ENCODE measurements around the gene CSNK1A1. TPM values are rescaled to one million over a fixed set of nuclear protein-coding genes. Genes with fewer than 3 reads are reported as not detected.

The CSNK1A1 gene
- total RNA-seq, 1 donor from 2014 or later, result 335 TPM

DNA sequence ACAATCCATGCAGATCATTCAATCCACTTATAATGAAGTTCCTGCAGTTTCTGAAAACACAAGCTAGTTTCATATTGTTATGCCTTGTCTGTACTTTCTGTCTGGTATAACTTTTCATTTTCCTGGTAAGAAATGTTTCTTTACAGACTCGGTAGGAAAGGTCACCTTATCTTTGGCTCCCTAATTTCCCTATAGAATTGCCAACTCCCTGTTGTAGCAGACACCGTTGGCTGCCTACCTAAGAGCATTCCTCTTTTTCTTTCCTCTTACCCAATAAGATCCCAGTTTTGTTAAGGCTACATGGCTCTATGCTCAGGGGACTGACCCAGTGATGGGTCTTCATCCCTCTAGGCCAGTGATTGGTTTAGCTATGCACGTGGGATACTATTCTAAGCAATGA lies 23.9 kb upstream of the CSNK1A1 start:
- no peaks in the 10 kb centered on the region for H3K36me3 ChIP-seq
- peaks cover 2% of the 10 kb centered on the region for H3K27me3 Mint-ChIP-seq (ENCODE audit: insufficient read depth, low read depth)
- no peaks in the 10 kb centered on the region for H3K9me3 ChIP-seq (ENCODE audit: low read depth)
- no peak for TF ChIP-seq EZH2phosphoT487 (IDR thresholded peaks at IDR 0.05)
- TF ChIP-seq, protein P1, sequence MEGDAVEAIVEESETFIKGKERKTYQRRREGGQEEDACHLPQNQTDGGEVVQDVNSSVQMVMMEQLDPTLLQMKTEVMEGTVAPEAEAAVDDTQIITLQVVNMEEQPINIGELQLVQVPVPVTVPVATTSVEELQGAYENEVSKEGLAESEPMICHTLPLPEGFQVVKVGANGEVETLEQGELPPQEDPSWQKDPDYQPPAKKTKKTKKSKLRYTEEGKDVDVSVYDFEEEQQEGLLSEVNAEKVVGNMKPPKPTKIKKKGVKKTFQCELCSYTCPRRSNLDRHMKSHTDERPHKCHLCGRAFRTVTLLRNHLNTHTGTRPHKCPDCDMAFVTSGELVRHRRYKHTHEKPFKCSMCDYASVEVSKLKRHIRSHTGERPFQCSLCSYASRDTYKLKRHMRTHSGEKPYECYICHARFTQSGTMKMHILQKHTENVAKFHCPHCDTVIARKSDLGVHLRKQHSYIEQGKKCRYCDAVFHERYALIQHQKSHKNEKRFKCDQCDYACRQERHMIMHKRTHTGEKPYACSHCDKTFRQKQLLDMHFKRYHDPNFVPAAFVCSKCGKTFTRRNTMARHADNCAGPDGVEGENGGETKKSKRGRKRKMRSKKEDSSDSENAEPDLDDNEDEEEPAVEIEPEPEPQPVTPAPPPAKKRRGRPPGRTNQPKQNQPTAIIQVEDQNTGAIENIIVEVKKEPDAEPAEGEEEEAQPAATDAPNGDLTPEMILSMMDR (IDR thresholded peaks at IDR 0.05), result no peak
- H3F3A ChIP-seq (ENCODE audit: low read depth), result no peaks in the 10 kb centered on the region
- no peak for DNase-seq (ENCODE audit: low spot score)
- H3K4me1 Mint-ChIP-seq, result no peaks in the 10 kb centered on the region
- no peaks in the 10 kb centered on the region for H4K20me1 ChIP-seq (ENCODE audit: low read depth)
- H3K9ac ChIP-seq, result no peak overlapping the region
- H3K4me1 ChIP-seq, result peaks cover 8% of the 10 kb centered on the region
- no peak overlapping the region for H2AFZ ChIP-seq (replicated peaks)
- H3K36me3 Mint-ChIP-seq, result no peaks in the 10 kb centered on the region
- H3K4me2 ChIP-seq, result no peak overlapping the region
- no peak overlapping the region for H3K27ac Mint-ChIP-seq
- H3K4me3 ChIP-seq, result no peak overlapping the region
- peaks cover 20% of the 10 kb centered on the region for H3K27me3 ChIP-seq
- no peak overlapping the region for H3K4me3 Mint-ChIP-seq
- no peaks in the 10 kb centered on the region for H3K79me2 ChIP-seq (ENCODE audit: low read depth)
- no peaks in the 10 kb centered on the region for H3K9me3 Mint-ChIP-seq
- no peak overlapping the region for H3K27ac ChIP-seq

DNA sequence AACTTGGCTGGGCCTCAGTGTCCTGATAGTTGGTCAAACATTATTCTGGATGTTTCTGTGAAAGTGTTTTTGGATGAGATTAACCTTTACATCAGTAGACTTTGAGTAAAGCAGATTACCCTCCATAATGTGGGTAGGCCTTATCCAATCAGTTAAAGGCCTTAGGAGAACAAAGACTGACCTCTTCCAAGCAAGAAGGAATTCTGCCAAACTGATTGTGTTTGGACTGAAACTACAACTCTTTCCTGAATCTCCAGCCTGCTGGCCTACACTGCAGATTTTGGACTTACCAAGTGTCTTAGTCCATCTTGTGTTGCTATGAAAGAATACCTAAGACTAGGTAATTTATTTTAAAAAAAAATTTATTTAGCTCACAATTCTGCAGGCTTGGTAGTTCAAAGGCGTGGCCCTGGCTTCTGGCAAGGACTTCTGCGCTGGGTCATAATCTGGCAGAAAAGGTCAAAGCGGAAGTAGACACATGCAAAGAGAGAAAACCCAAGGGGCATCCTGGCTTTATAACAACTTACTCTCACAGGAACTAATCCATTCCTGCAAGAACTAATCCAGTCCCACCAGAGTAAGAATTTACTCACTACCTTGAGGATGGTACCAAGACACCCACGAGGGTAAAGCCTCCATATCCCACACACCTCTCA lies 21.5 kb upstream of the CSNK1A1 start:
- no peaks in the 10 kb centered on the region for H3K4me1 Mint-ChIP-seq
- H3K27ac Mint-ChIP-seq, result no peak overlapping the region
- H2AFZ ChIP-seq (replicated peaks), result no peak overlapping the region
- H3K36me3 ChIP-seq, result no peaks in the 10 kb centered on the region
- H3K4me3 ChIP-seq, result no peak overlapping the region
- no peaks in the 10 kb centered on the region for H3F3A ChIP-seq (ENCODE audit: low read depth)
- H4K20me1 ChIP-seq (ENCODE audit: low read depth), result no peaks in the 10 kb centered on the region
- H3K79me2 ChIP-seq (ENCODE audit: low read depth), result no peaks in the 10 kb centered on the region
- no peaks in the 10 kb centered on the region for H3K9me3 ChIP-seq (ENCODE audit: low read depth)
- no peak for DNase-seq (ENCODE audit: low spot score)
- H3K4me2 ChIP-seq, result no peak overlapping the region
- H3K4me3 Mint-ChIP-seq, result no peak overlapping the region
- no peaks in the 10 kb centered on the region for H3K9me3 Mint-ChIP-seq
- H3K27me3 ChIP-seq, result no peaks in the 10 kb centered on the region
- peaks cover 8% of the 10 kb centered on the region for H3K4me1 ChIP-seq
- H3K9ac ChIP-seq, result no peak overlapping the region
- TF ChIP-seq EZH2phosphoT487 (IDR thresholded peaks at IDR 0.05) (no peak), EZH2 (IDR thresholded peaks at IDR 0.05) (no peak)
- TF ChIP-seq, protein P1 (IDR thresholded peaks at IDR 0.05), result no peak
- H3K27me3 Mint-ChIP-seq (ENCODE audit: insufficient read depth, low read depth), result no peaks in the 10 kb centered on the region
- H3K27ac ChIP-seq, result no peak overlapping the region
- no peaks in the 10 kb centered on the region for H3K36me3 Mint-ChIP-seq

DNA sequence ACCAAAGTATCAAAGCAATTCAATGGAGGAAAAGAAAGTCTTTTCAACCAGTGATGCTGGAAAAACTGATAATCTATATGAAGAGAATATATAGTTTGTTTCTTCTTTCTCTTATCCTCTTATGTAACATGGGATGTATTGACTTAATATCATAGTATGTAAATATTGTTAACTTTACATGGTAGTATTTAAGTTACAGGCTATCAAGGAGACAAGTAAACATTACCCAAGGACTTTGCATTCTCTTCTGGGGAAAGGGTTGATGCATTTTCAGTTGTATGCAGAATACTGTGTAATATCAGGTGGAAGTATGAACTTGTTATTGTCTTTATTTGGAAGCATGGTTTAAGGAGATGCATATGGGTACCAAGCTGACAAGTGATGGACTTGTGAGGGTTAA lies 20.9 kb upstream of the CSNK1A1 start:
- DNase-seq (ENCODE audit: low spot score), result no peak
- Mint-ChIP-seq H3K36me3 (no peaks in the 10 kb centered on the region), H3K4me1 (no peaks in the 10 kb centered on the region), H3K9me3 (no peaks in the 10 kb centered on the region), H3K4me3 (no peak overlapping the region), H3K27ac (no peak overlapping the region), H3K27me3 (ENCODE audit: insufficient read depth, low read depth) (no peaks in the 10 kb centered on the region)
- H3K79me2 ChIP-seq (ENCODE audit: low read depth), result no peaks in the 10 kb centered on the region
- H4K20me1 ChIP-seq (ENCODE audit: low read depth), result no peaks in the 10 kb centered on the region
- H3K9ac ChIP-seq, result no peak overlapping the region
- H3K4me1 ChIP-seq, result peaks cover 8% of the 10 kb centered on the region
- TF ChIP-seq EZH2phosphoT487 (IDR thresholded peaks at IDR 0.05), result no peak
- no peak for TF ChIP-seq EZH2 (IDR thresholded peaks at IDR 0.05)
- TF ChIP-seq, protein P1 (IDR thresholded peaks at IDR 0.05), result no peak
- H2AFZ ChIP-seq (replicated peaks), result no peak overlapping the region
- no peaks in the 10 kb centered on the region for H3F3A ChIP-seq (ENCODE audit: low read depth)
- H3K4me2 ChIP-seq, result no peak overlapping the region
- H3K4me3 ChIP-seq, result no peak overlapping the region
- H3K27me3 ChIP-seq, result no peaks in the 10 kb centered on the region
- H3K36me3 ChIP-seq, result no peaks in the 10 kb centered on the region
- H3K27ac ChIP-seq, result no peak overlapping the region
- no peaks in the 10 kb centered on the region for H3K9me3 ChIP-seq (ENCODE audit: low read depth)
